NCI-H1694 treated with DMSO at 0.1 percent for 48 hours (cell line): ENCODE results near the gene UBR1.
"Not testable (repeated sequence)": the region's sequence is repeated elsewhere in the genome, so short reads cannot be mapped to it uniquely, and the experiment has no call there.

Experiments
- DNase-seq: peaks from one replicate; lab custom pipeline; 2025; lab: John Stamatoyannopoulos, UW

UBR1 gene

DNA sequence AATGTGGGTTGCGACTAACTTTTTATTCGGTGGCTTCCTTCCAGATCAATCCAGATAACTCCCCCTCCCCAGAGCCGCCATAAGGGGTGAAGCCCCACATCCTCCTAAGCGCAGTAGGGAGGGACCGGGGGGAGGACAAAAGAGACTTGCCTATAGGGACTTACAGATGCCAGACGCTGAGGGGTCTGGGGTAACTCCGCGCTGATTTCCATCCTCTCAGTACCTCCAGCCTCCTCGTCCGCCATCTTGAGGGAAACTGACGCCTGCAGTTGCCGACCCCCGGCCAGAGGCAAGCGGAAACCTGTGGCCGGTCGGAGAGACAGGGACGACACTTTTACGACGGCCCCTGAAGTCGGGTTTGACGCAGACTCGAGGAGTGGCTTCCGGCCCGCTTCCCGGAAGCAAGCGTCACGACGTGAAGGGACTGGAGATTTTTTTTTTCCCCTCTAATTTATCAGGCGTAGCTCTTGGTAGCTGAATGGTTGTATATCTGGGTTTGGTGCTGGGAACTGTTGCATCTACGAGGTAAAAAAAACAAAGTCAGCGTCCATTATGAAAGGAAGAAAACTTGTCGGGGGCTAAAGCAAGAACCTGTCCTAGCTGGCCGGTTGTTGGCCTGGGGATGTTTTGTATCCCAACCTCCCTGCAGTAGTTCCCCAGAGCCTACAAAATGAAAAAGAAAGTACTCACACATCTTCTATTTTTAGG, at the start of gene UBR1:
TSS of gene UBR1 (minus strand) at position 261 of the 708 bp plus-strand sequence. CDS start at position 245, 16 bp downstream.
- peak; percentile 81 for DNase-seq

- no peak for DNase-seq
Observed at GRCh38 chr15:43153269-43153668, 47.4 kb upstream of the UBR1 start.

GRCh38 chr15:43151688-43152087, 45.9 kb upstream of the UBR1 start:
- no peak for DNase-seq

GRCh38 chr15:43150191-43150929, 44.5 kb upstream of the UBR1 start:
- no peak for DNase-seq

DNA sequence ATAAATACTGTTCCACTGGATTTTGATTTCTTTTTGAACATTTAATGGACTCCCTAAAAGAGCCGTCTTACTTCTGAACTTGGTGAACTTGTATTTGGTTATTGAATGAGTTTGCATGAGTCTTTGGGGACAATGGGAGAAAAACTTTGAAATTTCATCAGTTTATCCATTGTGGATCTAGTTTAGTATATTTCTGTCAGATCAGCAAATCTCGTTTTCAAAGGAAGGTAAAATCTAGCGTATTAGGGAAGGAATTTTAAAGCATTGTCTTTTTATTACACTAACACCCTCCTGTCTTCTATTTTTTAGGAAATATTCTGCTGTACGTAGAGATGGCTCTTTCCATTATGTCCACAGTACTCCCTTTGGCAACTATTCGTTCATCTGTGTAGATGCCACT, 40.3 kb upstream of the UBR1 start:
- no peak for DNase-seq

DNA sequence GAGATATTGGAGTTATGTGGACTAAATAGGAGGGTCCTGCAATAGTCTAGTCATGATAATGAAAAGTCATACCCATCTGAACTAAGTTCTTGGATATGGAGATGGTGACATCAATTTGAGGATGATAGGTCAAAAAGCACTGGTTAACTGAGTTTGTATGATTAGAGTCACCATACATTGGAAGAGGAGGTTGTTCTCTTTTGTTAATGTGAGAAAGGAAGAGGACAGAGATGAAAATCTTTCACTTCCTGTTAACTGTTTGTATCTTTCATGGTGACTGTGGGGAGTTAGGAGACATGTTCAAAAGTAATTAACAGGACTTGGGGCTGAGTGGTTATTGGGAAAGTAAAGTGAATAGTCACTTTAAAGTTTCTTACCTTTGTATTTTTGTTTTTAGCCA, 38.7 kb upstream of the UBR1 start:
- DNase-seq, result no peak

- no peak for DNase-seq
Observed at GRCh38 chr15:43143203-43143941, 37.5 kb upstream of the UBR1 start.

DNA sequence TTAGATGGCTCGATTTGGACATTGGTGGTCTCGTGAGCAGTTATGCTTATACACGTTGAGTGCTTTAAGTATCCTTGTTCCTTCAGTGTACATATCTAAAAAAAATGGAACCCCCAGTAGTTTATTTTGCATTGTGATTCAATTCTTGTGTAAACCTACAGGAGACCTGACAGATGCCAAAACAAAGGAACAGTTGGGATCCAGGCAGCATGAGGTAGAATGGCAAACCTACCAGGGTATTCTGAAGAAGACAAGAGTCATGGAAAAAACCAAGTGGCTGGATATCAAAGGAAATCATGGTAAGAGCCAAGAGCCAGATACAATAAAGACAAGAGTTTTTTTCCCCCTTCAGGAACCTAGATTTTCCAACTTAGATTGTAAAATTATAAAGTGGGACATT, 29.5 kb upstream of the UBR1 start:
- no peak for DNase-seq

DNA sequence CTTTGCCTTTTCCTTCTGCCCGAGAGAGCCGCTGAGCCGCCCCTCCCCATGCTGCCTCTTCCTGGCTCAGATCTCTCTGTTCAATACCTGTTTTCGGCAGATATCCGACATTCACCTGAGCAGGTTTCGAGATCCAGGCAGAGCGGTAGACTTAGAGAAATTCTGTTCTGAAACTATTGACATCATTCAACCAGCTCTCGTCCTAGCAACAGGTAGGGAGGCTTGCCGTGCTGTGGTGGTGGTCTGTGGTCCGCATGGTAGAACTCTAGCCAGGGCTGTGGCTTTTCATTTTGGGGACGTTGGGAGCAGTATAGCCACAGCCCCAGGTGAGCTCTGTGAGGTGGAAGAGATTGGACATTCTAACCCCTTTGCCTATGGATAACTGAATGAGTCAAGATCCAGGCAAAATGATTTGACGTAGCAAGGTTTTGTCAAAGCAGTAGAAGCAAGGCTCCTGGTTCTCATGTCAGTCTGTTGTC, 28.4 kb upstream of the UBR1 start:
- DNase-seq, result no peak

- no peak for DNase-seq
Observed at GRCh38 chr15:43133430-43134156, 27.8 kb upstream of the UBR1 start, which contains the start of gene TMEM62. TMEM62 (plus strand) TSS chr15:43133586; CDS start chr15:43133803, 217 bp downstream.

- DNase-seq, result no peak
Observed at GRCh38 chr15:43132830-43133429, 27.1 kb upstream of the UBR1 start.

GRCh38 chr15:43128980-43129335, 23.1 kb upstream of the UBR1 start:
- no peak for DNase-seq

- DNase-seq, result not testable (repeated sequence)
Observed at GRCh38 chr15:43128174-43128979, 22.5 kb upstream of the UBR1 start.

DNA sequence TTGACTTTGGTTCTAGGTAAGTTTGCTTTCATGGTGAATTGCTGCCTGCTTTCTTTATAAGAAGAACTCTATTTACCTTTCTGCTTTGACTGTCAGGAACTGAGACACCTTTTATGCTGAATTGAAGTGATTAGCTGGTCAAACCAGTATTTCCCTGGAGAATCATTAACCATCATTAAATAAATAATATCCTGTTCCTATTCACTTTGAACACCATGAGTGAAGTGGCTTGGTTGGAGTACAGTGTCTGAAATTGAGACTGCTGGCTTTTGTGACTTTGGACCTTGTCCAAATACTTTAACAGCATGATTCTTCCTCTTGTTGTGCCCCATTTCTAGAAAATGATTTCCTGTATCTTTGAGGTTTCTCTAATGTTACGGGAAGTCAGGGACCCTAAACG, 21.9 kb upstream of the UBR1 start:
- DNase-seq, result no peak

DNA sequence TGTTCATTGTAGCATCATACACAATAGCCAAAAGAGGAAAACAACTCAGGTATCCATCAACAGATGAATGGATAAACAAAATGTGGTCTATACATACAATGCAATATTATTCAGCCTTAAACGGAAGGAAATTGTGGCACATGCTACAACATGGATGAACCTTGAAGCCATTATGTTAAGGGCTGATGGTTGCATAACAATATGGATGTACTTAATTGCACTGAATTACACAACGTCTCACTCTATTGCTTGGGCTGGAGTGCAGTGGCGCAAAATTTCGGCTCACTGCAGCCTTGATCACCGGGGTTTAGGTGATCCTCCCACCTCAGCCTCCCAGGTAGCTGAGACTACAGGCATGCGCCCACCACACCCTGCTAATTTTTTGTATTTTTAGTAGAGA, 20.5 kb upstream of the UBR1 start:
- DNase-seq, result no peak

DNA sequence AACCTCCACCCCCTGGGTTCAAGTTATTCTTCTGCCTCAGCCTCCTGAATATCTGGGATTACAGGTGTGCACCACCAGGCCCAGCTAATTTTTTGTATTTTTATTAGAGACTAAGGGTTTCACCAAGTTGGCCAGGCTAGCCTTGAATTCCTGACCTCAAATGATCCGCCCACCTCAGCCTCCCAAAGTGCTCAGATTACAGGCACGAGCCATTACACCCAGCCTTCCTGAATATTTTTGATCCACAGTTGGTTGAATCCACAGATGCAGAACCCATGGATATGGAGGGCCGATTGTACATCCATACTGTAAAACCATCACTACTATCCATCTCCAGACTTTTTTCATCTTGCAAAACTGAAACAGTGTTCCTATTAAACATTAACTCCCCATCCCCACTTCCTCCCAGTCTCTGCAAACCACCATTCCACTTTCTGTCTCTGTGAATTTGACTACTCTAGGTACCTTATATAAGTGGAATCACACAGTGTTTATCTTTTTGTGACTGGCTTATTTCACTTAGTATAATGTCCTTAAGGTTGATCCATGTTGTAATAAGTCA, 19.3 kb upstream of the UBR1 start:
- no peak for DNase-seq

GRCh38 chr15:43121863-43122262, 16.0 kb upstream of the UBR1 start:
- DNase-seq, result no peak

DNA sequence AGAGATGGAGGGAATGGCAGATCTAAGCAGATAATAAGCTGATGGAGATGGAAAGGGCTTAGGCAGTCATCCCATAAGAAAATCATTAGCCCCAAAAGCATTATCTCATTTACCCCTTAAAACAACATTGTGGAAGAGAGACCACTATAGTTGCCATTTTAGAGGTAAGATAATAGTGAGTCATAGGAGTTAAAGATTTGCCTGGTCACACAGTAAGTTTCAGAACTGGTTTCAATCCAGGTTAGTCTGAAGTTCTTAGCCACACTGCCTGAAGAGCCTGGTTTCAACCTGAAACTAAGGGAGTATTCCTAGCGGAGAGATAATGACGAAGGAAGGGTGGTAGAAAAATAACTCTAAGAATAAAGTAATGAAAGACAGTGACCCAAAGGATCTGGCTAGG, 13.0 kb upstream of the UBR1 start:
- no peak for DNase-seq

DNA sequence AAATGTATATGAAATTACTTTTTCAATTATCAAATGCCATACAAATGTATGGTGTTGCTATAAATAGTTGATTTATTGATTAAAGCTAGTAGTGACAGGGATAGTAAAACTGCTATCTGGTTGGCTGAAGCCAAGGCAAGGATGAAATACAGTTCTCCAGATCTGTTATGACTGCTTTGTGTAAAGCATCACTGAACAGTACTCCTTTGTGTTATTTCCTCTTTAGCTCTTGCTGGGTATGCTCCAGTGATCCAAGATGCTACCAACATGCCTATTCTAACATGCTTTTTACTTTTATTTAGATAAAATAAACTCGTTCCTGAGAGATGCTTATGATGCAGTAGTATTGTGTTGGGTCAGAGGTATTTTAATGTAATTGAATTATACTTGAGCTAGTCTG, 12.4 kb upstream of the UBR1 start:
- DNase-seq, result no peak

- DNase-seq, result no peak
Observed at GRCh38 chr15:43111354-43111753, 5.5 kb upstream of the UBR1 start.
